Right cardiac atrium (tissue), 5 donors: ENCODE measurements around the gene ATP4B. TPM values are rescaled to one million over a fixed set of nuclear protein-coding genes. Genes with fewer than 3 reads are reported as not detected.

ENCODE experiments used
- ATAC-seq, 2 donors: fragments of 200-7000 bp; cut with Tn5 transposase; one replicate each; pipeline versions ENCODE4 v1.8.0 to v1.9.1; 2020; ENCODE audit warnings: moderate library complexity in 2 of 2, mild to moderate bottlenecking in 1 of 2
- DNase-seq, 3 donors: peaks; one replicate each; pipeline ENCODE4 v3.0.0-alpha.2; 2020
- H3K27ac ChIP-seq: one replicate; pipeline ENCODE4 v1.5.1; 2013; ENCODE audit warnings: mild to moderate bottlenecking, low read length, control low read depth, moderate library complexity
- H3K27me3 ChIP-seq: one replicate; pipeline ENCODE4 v1.6.1; 2013; ENCODE audit not compliant: control insufficient read depth, insufficient read depth
- H3K4me1 ChIP-seq: one replicate; pipeline ENCODE4 v1.6.1; 2013; ENCODE audit warnings: low read length; ENCODE audit not compliant: control insufficient read depth, insufficient read depth
- H3K4me3 ChIP-seq: one replicate; pipeline ENCODE4 v1.5.1; 2013; ENCODE audit warnings: low read length, control low read depth
- H3K9me3 ChIP-seq: one replicate; pipeline ENCODE4 v1.6.1; 2013; ENCODE audit warnings: low read length; ENCODE audit not compliant: control insufficient read depth
- WGBS: extraction: QIAGEN DNeasy Blood & Tissue Kit; methylation state at CpG from one replicate; pipeline ENCODE4 v1.1.7; 2013; 5-methylcytosine and 5-hydroxymethylcytosine counted together
- intact Hi-C, 4 donors: fragments of 100-400 bp; cut with DNase I; formaldehyde crosslinking; loops; one replicate each; pipeline versions ENCODE4 v1.11.0 to v1.14.0; 2022 to 2023
- polyA plus RNA-seq: library from polyadenylated mRNA; stranded (reverse); fragments of 200-250 nt; gene quantifications from one replicate; pipeline ENCODE4 v1.2.3, GENCODE V29; 2013
- total RNA-seq, 4 donors: library from RNA; stranded (reverse); fragmentation: NEBNext Ultra II Directional; extraction: Animal tissue kit (Norgen Biotek cat#: 25700); gene quantifications; one replicate each; pipeline ENCODE4 v1.2.1, GENCODE V29; 2021
- donor health status: healthy with polysubstance abuse.
- donor health status: DM: no; HTN: yes; CAD: no.
- donor health status: DM: no; HTN: no; CAD: no.
- donor health status: DM: no; HTN: yes; CAD: no; lungs with severe emphysema.
- donor health status: DM: yes; HTN: yes; CAD: no.

ATP4B gene
- total and polyA plus RNA-seq, 5 donors = not detected

DNA sequence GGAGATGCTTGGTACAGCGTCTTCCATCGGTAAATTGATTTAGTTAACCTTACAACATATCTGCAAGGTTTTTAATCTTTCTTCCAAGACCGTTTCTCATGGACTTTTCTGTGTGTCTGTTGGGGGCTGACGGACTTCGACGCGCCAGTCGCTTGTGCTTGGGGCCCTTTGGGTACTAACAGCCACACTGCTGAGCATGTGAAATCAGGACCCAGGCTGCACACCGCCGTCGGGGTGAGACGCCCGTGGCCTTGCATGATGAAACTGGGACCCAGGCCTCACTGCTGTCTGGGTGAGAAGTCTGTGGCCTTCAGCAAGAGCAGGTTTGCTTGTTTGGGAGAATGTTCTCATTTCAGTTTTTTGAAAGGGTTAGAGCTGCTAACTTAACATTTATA, 9.8 kb downstream of the ATP4B start:
- intact Hi-C loops = no loop called here
- DNase-seq = peak in 2 of 3 donors; percentile 44 to 47
- Histone ChIP-seq H3K9me3 (no peaks in the 10 kb centered on the region), H3K4me1 (peaks cover 6% of the 10 kb centered on the region), H3K27ac (no peak overlapping the region), H3K4me3 (no peak overlapping the region), H3K27me3 (no peaks in the 10 kb centered on the region)
- 93% methylated on average over 13 of the region's 13 CpGs for WGBS
- no peak for ATAC-seq

DNA sequence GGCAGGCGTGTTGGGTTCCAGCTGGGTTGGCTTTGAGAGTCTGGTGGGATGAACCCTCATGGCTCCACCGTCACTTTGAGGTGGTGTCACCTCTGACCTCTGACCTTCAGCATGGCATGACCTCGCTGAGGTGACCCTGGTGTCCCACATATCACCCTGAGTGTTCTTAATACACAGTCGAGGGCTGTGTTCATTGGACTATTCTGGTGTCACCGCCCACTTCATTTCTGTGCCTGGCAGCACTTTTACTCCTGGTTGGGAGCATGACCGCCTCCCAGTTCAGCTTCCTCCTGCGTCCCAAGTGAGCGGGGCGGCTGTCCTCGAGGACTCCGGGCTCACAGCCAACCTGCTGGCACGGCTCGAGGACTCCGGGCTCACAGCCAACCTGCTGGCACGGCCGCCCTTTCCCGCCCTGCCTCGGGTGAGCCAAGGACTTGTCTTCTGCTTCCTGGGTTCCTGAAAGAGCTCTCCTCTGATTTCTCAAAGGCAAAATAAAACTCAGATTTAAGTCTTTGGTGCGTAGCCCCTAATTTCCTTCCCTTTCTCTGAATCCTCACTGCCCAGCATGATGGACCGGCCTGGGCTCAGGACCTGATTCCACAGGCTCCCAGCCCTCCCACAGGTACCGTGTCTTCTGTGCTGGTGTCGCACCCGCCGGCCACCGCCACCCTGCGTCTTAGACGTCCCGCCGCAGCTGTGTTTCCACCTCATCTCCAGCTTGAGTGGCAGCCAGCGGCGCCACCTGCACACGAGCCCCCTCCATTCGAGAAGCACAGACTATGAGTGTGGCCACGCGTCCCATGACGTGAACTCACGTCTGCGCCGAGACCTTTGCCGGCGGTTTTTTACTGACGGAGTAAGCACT, 10.4 kb downstream of the ATP4B start:
- WGBS = 55% methylated on average over 42 of the region's 42 CpGs
- ATAC-seq (peak; percentile 93 to 96), DNase-seq (peak; percentile 88 to 97 (median 96))
- Histone ChIP-seq H3K4me1 (peaks cover 6% of the 10 kb centered on the region), H3K4me3 (no peak overlapping the region), H3K9me3 (no peaks in the 10 kb centered on the region), H3K27ac (peak overlapping the region; percentile 29), H3K27me3 (no peaks in the 10 kb centered on the region)
- intact Hi-C loops = no loop called here

DNA sequence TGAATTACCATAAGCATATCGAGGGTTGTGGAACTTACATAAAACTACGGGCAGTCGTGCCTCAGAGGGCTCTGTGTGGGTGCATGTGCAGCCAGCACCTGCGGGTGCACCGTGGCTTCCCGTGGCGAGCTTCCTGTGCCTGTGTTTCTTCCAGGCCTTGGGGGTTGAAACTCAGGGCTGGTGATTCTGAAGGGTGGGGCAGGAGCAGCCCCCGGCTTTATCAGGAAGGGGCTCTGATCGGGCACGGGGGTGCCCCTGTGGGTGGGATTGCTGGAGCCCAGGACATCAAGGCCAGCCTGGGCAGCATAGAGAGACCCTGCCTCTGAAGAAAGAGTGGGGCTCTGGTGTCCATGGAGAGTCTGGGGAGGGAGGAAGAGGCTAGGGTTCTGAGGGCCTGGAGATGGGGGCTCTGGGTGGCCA, 11.1 kb downstream of the ATP4B start:
- Histone ChIP-seq H3K4me3 (no peak overlapping the region), H3K27me3 (no peaks in the 10 kb centered on the region), H3K27ac (no peak overlapping the region), H3K4me1 (peaks cover 6% of the 10 kb centered on the region), H3K9me3 (no peaks in the 10 kb centered on the region)
- 83% methylated on average over 10 of the region's 10 CpGs for WGBS
- DNase-seq (peak in 2 of 3 donors; percentile 16 to 54), ATAC-seq (peak in 1 of 2 donors; percentile 25)
- intact Hi-C loops = no loop called here

DNA sequence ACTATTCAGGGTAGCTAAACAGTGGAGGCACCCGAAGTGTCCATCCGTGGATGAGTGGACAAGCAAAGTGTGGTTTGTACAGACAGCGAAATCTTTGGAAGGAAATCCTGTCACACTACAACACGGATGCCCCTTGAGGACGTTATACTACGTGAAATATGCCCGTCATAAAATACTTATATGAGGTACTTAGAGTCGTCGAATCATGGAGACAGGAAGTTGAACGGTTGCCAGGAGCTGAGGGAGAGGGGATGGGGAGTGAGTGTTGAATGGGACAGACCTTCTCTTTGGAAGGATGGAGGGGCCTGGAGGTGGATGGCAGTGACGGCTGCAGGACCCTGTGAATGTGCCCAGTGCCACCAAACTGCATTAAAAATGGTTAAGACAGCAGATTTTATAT, 11.6 kb downstream of the ATP4B start:
- no peaks in the 10 kb centered on the region for H3K9me3 ChIP-seq
- H3K4me3 ChIP-seq = no peak overlapping the region
- ATAC-seq = no peak
- peaks cover 6% of the 10 kb centered on the region for H3K4me1 ChIP-seq
- peak in 1 of 3 donors; percentile 26 for DNase-seq
- WGBS = 43% methylated on average over 11 of the region's 11 CpGs
- no peak overlapping the region for H3K27ac ChIP-seq
- H3K27me3 ChIP-seq = no peaks in the 10 kb centered on the region
- intact Hi-C loops = no loop called here

DNA sequence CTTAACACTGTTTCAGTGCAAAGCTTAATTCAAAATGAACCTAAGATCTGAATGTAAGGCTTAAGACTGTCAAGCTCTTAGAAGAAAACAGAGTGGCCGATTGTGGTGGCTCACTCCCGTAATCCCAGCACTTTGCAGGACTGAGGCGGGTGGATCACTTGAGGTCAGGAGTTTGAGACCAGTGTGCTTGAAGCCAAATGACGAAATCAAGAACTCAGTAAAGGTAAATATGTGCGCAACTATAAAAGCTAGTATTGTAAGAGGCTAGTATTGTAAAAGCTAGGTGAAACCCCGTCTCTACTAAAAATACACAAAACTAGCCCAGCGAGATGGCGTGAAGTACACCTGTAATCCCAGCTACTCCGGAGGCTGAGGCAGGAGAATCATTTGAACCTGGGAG, 12.7 kb downstream of the ATP4B start:
- no peak overlapping the region for H3K27ac ChIP-seq
- H3K9me3 ChIP-seq = no peaks in the 10 kb centered on the region
- H3K27me3 ChIP-seq = no peaks in the 10 kb centered on the region
- H3K4me1 ChIP-seq = peaks cover 6% of the 10 kb centered on the region
- 98% methylated on average over 9 of the region's 9 CpGs for WGBS
- intact Hi-C loops = no loop called here
- no peak for ATAC-seq
- no peak overlapping the region for H3K4me3 ChIP-seq
- DNase-seq = no peak

DNA sequence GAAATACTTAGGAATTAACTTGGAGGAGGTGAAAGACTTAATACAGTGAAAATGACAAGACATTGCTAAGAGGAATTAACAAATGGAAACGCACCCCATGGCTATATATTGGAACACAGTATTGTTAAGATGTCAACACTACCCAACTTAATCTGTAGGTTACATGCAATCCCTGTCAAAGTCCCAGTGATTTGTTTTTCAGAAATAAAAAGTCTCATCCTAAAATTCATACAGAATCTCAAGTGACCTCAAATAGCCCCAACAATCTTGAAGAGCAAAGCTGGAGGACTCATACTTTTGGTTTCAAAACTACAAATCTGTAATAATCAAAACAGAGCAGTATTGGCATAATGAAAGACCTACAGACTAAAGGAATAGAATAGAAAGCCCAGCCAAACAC, 13.2 kb downstream of the ATP4B start:
- intact Hi-C loops = no loop called here

DNA sequence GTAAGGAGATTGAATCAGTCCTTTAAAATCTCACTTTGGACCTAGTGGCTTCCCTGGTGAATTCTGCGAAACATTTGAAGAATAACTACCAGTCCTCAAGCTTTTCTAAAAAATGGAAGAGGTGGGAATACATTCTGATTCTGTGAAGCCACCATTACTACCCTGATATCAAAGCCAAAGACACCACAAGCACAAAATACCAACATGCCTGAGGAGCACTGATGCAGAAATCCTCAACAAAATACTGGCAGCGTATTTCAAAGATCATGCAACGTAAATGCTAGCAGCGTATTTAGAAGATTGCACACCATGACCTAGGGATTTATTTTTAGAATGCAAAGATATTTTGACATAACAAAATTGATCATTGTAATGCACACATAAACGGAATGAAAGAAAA, 14.4 kb downstream of the ATP4B start:
- 96% methylated on average over 5 of the region's 5 CpGs for WGBS
- intact Hi-C loops = no loop called here
- DNase-seq (no peak), ATAC-seq (no peak)
- Histone ChIP-seq H3K4me1 (peaks cover 6% of the 10 kb centered on the region), H3K27me3 (no peaks in the 10 kb centered on the region), H3K4me3 (no peak overlapping the region), H3K9me3 (no peaks in the 10 kb centered on the region), H3K27ac (no peak overlapping the region)

More for the DNA sequence above, 13.2 kb downstream of the ATP4B start:
- Histone ChIP-seq H3K27ac (no peak overlapping the region), H3K4me1 (peaks cover 6% of the 10 kb centered on the region), H3K9me3 (no peaks in the 10 kb centered on the region), H3K27me3 (no peaks in the 10 kb centered on the region), H3K4me3 (no peak overlapping the region)
- DNase-seq (no peak), ATAC-seq (no peak)
- WGBS = 96% methylated on average over 1 of the region's 1 CpG

DNA sequence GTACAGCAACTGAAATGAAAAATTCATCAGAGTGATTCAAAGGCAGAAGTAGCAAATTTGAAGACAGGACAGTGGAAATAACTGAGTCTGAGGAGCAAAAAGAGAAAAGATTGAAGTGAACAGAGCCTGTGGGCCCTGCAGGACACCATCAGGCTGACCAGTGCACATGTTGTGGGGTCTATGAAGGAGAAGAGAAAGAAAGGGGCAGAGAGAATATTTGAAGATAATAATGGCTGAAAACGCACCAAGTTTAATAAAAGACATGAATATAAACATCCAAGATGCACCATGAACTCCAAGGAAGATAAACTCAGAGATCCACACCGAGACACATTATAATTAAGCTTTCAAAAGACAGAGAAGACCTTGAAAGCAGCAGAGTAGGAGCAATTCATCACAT, 15.4 kb downstream of the ATP4B start:
- WGBS = 97% methylated on average over 2 of the region's 2 CpGs

DNA sequence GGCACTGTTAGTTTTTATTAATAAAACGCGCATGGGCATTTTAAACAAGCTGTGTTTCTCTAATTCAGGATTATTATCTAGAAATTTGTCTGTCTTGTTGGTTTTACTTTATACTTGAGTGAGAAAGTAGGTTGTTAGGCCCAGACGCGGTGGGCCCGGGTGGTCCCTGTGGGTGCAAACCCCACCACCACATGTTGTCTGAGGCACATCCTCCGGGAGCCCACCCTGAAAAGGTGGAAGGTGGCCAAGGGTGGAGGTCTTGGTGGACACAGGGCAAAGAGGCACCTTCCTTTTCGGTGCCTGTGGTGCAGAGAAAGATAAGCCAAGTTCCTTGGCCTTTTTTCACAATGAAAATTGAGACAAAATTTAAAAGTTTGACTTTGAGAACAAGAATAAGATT, 16.6 kb downstream of the ATP4B start:
- Histone ChIP-seq H3K9me3 (no peaks in the 10 kb centered on the region), H3K4me1 (no peaks in the 10 kb centered on the region), H3K27me3 (no peaks in the 10 kb centered on the region), H3K4me3 (no peak overlapping the region), H3K27ac (no peak overlapping the region)
- no peak for DNase-seq
- ATAC-seq = no peak
- intact Hi-C loops = no loop called here
- WGBS = 97% methylated on average over 7 of the region's 7 CpGs

More for the DNA sequence above, 15.4 kb downstream of the ATP4B start:
- Histone ChIP-seq H3K9me3 (no peaks in the 10 kb centered on the region), H3K27ac (no peak overlapping the region), H3K4me3 (no peak overlapping the region), H3K27me3 (no peaks in the 10 kb centered on the region), H3K4me1 (peaks cover 4% of the 10 kb centered on the region)
- DNase-seq = no peak
- intact Hi-C loops = no loop called here
- ATAC-seq = no peak

DNA sequence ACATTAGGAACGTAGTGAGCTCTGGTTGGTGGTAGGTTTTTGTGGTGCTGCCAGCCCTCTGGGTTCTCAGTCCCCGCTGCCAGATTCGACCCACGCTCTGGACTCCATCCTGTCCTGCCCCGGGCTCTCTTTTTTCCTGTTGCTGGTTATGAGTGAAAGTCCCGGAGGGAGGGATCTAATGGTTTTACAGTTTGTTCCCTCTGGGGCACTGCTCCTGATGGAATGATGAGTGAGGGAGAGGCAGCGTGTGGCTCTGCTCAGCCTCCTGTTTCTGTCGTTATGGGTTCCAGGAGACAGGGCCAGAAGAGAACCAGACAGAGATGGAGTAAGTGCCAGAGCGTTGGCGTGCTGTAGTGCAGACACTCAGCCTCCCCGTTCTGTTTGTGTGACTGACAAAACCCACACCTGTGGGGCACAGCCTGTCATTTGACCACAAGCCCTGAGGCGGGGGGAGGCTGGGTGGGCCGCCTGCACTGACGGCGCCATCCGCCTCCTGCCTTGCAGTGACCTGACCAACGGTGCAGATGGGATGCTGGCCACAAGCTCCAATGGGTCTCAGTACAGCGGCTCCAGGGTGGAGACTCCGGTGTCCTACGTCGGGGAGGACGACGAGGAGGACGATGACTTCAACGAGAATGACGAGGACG, 18.3 kb downstream of the ATP4B start:
- Histone ChIP-seq H3K4me3 (no peak overlapping the region), H3K4me1 (no peaks in the 10 kb centered on the region), H3K27me3 (no peaks in the 10 kb centered on the region), H3K27ac (no peak overlapping the region), H3K9me3 (no peaks in the 10 kb centered on the region)
- intact Hi-C loops = no loop called here
- 86% methylated on average over 27 of the region's 27 CpGs for WGBS
- ATAC-seq = no peak
- no peak for DNase-seq

DNA sequence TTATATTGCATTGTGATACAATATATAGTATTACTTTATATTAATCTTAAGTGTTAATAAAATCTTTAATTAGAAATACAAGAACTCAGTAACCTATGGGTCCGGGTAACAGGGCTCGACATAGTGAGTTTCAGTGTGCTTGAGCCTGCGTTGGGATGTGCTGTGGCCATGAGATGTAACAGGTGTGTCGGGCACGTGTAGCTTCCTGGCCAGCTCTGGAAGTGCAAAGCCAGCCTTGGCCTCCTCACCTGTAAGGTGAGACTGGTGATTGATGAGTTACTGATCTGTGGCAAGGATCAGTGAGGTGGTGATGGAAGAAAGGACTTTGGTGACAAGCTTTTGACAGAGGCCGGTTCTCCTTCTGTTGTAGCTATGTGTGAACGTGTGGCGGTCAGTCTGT, 19.2 kb downstream of the ATP4B start:
- DNase-seq (peak in 1 of 3 donors; percentile 3), ATAC-seq (no peak)
- no peaks in the 10 kb centered on the region for H3K27me3 ChIP-seq
- H3K27ac ChIP-seq = no peak overlapping the region
- no peaks in the 10 kb centered on the region for H3K9me3 ChIP-seq
- intact Hi-C loops = no loop called here
- 90% methylated on average over 8 of the region's 8 CpGs for WGBS
- no peaks in the 10 kb centered on the region for H3K4me1 ChIP-seq
- H3K4me3 ChIP-seq = no peak overlapping the region
